GM08714 (cell line): Measurements from ENCODE around the gene FAM83F.

Source experiments
- H3K4me3 ChIP-seq: fragments of 200-500 bp; sonication (Bioruptor generic); 2 replicates; pipeline ENCODE4 v1.5.1; 2014; ENCODE audit warnings: mild to moderate bottlenecking, low read length, inconsistent platforms
- ZNF274 ChIP-seq: IDR thresholded peaks from 2 replicates; pipeline ENCODE4 v1.6.1; 2012; ENCODE audit warnings: mild to moderate bottlenecking, low read depth, low read length

The FAM83F gene

DNA sequence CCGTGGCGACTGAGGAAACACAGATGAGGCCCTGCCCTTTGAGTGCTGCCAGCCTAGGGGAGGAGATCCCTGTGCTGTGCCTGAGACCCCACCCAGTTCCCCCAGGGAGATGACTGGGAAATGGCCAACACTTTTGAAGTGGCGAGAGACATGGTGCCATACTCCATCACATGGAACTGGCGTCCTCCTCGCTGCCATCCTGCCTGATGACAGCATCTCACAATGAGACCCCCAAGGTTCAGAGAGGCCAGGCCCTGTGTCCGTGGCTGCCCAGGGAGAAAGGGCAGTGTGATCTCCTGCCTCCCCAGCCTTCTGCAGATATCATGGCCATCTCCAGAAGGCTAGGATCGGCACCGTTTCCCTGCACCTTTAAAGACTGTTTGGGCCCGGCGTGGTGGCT lies 31.1 kb downstream of the FAM83F start:
- TF ChIP-seq ZNF274: no peak
- no peak overlapping the region for H3K4me3 ChIP-seq

DNA sequence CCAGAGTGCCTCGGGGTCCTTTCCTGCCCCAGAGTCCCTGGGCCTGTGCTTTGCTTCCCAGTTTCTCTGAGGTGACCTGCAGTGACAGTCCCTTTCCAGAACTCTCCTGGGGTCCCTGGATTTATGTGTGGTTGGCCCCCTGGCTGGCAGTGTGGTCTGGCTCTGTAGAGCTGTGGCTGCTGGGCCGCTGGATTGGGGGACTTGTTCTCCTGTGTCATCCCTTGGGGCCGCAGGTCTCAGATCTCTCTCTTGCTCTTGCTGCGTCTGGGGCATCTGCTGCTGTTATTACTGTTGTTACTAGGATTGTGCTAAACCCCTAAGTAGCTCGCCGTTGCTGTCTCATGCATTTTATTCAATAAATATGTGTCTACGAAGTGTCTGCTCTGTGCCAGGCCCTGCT lies 31.9 kb downstream of the FAM83F start:
- TF ChIP-seq ZNF274: no peak
- H3K4me3 ChIP-seq: no peak overlapping the region

DNA sequence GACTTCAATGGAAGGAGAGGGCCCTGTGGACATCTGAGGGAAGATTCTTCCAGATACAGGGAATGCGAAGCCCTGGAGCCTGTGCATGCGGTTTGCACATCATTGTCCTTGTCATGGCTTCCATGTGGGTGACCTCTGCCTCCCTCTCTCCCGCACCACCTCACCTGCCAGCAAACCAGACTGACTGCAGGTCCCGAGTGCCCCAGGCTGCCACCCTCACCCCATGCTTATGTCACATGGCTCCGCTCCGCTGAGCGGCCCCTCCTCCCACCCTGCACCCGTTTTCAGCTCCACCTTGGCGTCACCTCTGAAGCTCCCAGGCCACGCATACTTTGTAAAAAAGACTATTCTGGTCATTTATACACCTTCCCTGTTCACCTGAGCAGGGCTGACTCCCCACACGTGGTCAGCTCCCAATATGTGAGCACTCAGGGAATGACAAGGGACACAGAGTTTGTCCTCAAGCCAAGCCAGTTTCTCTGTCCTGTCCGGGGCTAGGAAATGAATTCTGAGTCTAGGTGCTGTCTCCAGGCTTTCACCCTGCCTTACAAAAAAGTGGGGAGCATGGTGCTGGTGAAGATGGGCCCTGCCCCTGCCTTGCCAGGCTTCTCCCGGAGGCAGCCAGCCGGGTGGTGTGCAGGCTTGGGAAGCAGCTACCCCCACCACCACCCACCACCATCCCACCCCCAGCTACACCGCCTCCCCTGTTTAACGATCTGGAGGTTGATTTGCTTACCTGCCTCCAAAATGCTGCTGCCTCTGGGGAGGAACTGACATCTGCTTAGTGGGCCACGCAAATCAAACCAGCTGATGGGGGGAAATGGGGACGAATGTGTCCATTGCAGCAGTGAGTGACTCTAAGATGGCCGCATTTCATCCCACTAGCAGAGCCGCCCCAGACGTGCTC lies 32.7 kb downstream of the FAM83F start:
- TF ChIP-seq ZNF274: no peak
- no peak overlapping the region for H3K4me3 ChIP-seq

DNA sequence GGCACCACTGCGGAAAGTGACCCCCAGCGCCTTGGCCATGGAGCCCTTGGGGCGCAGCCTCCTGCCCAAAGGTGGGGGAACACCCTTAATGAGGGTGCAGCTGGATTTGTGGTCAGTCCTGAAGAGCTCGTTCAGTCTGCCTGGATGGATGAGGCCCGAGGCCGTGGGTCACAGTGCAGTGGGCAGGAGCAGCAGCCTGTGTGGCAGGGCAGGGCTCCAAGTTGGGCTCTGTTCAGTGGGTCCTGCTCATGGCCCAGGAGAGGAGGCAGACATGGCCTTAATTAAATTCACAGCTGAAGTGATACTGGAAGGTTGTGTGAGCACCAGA lies 33.3 kb downstream of the FAM83F start:
- no peak overlapping the region for H3K4me3 ChIP-seq
- TF ChIP-seq ZNF274: no peak

DNA sequence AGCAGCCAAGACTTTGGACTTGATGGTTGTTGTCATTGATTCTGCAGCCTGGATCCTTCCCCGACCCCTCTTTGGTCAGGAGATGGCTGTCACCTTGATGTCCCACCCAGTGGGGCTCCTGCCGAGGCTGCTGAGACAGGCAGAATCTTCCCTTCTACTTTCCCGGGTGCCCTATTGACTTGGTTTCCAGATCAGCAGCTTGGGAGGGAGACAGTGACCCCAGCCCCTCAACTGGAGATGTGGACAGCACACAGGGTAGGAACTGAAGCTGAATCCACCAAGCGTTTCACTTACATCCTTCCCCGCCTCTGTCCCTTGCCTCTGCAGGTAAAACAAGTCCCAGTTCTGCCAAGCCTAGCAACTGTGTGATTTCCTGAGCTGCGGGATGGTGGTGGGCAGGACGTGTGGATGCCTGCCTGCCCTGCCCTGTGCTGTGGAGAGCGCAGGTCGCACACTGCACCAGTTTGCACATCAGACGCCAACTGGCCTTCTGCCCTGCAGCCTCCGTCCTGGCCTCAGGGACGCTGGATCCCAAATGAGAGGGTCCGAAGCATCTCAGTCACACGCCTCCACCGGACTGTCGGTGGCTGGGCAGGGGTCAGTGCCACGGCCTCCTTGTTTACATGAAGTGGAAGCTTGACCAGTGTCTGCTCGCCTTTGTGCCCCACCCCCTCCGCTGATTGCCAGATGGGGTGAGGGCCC lies 34.6 kb downstream of the FAM83F start:
- TF ChIP-seq ZNF274: no peak
- no peak overlapping the region for H3K4me3 ChIP-seq

DNA sequence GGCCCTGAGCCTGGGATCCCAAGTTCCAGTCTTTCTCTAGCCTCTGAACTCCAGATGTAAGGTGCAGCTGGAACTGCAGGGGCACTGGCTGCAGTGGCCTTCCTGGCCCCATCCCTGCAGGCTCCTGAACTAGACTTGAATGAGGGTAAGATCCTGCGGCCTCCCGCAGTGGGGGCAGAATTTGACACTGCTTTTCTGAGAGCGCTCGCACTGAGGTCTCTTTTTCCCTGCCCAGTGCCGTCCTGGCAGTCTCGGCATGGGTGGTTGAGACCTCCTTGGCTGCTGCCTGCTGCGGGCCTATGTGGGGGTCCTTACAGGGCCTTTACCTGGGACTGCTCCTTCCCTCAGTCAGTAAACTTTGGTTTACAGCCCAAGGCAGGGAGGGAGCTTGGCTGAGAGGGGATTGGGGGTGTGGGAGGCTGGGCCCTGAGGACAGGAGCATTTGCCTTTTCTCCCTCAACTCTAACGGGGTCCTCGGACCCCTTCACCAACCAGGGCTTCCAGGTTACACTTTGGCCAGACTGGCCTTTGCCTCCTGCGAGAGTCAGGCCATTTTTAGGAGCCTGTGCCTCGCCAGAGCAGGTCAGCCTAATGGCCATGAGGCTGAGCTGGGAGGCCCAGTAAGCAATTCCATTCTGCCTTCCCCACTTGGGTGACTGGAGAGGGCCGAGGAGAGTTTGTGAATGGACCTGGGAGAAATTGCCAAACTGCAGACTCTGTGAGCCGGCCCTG lies 35.4 kb downstream of the FAM83F start:
- no peak for TF ChIP-seq ZNF274

DNA sequence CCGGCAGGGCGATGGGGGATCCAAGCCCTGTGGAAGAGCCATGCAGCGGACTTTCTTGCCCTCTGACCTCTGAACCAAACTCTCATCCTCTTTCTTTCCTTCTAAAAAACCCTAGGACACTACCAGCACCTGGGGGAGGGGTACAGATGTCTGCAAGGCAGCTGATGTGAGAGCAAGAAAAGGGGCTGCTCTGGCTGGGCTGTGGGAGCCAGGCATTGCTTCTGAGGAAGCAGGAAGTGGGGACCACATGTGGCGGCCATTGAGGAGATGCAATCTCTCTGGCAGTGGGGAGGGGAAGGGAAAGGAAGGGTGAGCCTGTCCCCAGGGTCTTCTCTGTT lies 36.0 kb downstream of the FAM83F start:
- TF ChIP-seq ZNF274: no peak
- H3K4me3 ChIP-seq: no peak overlapping the region

More for the DNA sequence above, 35.4 kb downstream of the FAM83F start:
- H3K4me3 ChIP-seq: no peak overlapping the region

DNA sequence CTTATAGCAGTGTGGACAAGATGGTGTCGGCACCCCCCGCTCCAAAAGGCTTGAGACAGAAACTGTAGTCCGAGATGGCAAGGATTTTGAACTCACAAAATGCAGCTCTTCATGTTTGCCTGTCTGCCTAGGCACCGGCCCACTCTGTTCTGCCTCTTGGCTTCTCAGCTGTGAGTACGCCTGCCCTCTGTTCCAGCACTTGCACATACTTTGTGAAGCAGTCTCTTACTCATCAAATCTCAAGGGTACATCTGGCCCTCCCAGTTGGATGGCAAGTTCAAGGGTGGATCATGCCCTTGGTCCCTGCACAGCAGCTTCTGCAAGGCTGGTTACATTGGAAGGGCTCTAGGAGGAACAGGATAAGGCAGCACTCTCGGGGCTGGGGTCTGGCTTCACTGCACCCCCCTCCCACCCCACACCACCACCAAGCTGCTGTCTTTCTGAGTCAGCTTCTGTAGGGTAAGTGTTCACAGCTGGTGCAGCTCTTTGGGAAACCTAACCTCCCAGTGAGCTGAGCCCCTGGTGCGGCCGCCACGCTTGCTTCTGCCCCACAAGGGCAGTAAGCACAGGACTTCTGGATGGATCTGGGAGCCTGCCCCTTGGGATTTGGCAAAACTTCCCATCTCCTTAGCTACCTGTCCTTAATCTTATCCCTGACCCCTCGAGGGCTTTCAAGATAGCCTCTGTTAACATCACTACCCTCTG lies 37.2 kb downstream of the FAM83F start:
- TF ChIP-seq ZNF274: no peak
- no peak overlapping the region for H3K4me3 ChIP-seq

DNA sequence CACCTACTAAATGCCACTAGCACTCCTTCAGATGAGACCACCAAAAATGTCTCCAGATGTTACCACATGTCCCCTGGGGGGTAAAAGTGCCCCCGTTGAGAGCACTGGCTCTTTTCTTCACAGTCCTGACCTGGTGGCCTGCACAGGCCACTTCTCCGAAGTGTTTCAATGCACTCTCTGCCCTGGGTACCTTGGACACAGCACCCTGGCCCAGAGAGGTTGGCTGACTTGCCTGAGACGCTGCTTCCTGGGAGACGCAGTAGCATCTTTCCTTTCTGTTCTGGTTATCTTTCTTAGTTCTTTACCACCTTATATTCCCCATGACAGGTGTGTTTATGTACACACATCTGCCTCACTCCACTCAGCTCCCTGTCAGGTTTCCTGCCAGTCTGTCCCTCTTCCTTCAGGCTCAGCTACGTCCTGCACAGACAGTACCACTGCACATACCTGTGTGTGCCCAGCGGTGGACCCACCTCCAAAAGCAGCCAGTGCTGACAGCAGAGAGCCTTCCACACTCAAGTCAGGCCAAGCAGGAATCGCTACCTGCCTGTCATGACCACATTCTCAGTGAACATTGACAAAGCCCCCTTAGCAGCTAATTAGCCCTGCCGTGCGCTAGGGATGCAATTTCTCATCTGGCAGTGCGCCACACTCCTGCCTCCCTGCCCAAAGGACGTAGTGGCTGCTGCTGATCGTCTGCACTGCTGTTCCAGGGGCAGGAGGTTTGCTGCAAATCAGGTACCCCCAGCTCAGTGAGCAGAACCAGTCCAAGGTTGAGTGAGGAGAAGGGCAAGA lies 39.0 kb downstream of the FAM83F start:
- TF ChIP-seq ZNF274: no peak
- H3K4me3 ChIP-seq: no peak overlapping the region

DNA sequence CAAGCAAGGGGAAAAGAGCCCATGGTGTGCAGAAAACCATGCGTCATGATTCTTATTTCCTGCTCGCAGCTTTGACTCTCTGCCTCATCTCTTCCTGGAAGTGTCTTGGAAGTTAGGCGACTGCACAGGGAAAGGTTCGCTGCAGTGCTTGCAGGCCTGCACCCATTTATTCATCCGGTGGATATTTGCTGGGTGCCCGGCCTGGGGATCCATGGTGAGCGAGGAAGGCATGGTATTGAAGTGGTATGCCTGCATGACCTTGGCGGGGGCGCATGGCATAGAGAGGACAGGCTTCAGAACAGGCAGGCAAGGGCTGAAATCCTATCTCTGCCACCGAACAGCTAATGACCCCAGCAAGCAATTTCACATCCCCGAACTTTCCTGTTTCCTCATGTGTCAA lies 40.6 kb downstream of the FAM83F start:
- no peak for TF ChIP-seq ZNF274
- no peak overlapping the region for H3K4me3 ChIP-seq

DNA sequence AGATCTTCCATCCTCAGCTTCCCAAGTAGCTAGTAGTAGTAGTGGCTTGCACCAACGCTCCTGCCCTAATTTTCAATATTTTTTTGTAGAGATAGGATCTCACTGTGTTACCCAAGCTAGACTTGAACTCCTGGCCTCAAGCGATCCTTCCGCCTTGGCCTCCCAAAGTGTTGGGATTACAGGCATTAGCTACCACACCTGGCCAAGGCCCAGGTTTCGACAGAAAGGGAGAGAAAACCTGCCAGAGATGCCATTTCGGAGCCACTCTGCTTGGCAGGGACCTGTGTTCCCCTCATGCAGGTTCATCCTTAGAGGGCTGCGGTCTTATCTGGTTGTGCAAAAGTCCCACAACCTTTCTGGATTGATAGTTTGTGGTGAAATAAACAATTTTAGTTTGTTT lies 41.4 kb downstream of the FAM83F start:
- H3K4me3 ChIP-seq: no peak overlapping the region
- TF ChIP-seq ZNF274: no peak

DNA sequence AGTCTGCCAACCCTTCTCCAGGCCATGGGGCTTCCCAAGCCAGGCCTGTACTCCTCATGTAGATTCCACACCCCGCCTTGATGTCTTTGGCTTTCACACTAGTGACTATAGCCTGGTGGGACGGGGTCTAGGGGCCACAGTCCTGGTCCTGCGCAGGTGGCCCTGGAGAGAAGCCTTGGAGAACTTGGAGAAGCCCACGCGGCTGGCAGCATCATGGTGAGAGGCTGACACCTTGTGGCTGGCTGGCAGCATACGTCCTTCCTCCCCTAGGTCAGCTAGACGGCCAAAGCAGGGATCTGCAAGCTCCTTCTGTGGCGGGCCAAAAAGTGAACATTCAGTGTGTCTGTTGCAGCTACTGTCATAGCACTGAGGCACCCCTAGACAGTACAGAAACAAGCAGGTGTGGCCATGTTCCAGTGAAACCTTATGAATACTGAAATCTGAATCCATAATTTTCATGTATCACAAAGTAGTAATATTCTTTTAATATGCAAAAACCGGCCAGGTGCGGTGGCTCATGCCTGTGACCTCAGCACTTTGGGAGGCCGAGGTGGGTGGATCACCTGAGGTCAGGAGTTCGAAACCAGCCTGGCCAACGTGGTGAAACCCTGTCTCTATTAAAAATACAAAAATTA lies 42.0 kb downstream of the FAM83F start:
- TF ChIP-seq ZNF274: no peak
- no peak overlapping the region for H3K4me3 ChIP-seq

DNA sequence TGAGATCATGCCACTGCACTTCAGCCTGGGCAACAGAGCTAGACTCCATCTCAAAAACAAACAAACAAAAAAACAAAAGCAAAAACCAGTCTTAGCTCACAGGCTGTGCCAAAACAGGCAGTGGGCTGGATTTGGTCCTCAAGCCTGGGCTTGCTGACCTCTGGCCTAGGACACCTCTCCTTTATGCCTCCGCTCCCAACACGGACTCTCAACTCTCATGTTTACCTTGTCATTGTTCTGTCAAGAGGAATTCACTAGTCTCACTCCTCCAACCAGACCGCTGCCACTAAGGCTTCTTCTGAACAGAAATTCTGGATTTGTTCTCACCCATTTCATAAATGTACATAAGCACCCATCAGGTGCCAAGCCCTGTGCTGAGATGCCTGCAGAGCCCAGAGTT lies 42.6 kb downstream of the FAM83F start:
- TF ChIP-seq ZNF274: no peak

More for the DNA sequence above, 42.6 kb downstream of the FAM83F start:
- no peak overlapping the region for H3K4me3 ChIP-seq
